ENCODE data around the gene PPP2R5E.
"Not testable (repeated sequence)": the region's sequence is repeated elsewhere in the genome, so short reads cannot be mapped to it uniquely, and the experiment has no call there.

The PPP2R5E gene

GRCh38 chr14:63371613-63372012 is 171.6 kb downstream of the PPP2R5E start:
- not testable (repeated sequence) for DNase-seq (ENCODE audit: low read depth)

GRCh38 chr14:63371033-63371432 is 172.1 kb downstream of the PPP2R5E start:
- no peak for DNase-seq (ENCODE audit: low read depth)

DNA sequence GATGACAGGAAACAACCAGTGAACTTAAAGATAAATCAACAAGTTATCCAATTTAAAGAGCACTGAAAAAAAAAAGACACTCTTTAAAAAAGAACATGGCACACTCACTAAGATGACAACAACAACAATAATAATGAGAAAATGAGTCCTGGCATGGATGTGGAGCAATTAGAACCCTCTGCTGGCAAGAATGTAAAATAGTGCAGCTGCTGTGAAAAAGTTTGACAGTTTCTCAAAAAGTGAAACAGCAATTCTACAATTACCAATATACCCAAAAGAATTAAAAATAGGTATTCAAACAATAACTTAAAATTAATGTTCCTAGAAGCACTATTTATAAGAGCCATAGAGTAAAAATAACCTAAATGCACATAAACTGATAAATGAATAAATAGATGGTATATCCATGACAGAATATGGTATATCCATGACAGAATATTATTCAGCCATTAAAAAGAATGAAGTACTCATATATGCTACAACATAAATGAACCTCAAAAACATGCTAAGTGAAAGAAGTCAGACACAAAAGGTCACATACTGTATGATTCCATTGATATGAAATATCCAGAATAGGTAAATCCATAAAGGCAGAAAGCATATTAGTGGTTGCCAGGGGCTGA is 175.3 kb downstream of the PPP2R5E start:
- DNase-seq (ENCODE audit: low read depth), result no peak

GRCh38 chr14:63362389-63362819 is 180.8 kb downstream of the PPP2R5E start:
- no peak for DNase-seq (ENCODE audit: low read depth)

DNA sequence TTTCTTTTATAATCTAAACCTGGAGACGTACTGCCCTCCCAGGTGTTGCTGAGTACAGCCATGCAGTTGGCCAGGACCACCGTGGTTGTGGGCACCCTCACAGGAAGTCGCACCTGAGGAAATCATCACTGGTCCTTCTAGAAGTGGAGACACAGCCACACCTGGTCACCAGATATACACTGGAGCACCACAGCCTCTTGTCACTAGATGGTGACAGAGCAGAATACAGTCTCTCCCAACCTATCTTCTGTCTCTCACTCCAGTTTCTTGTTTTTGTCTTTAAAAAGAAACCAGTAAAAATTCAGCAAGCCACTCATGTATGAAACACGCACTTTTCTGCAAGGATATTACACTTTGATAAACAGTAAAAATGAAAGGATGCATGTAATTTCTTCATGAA is 181.4 kb downstream of the PPP2R5E start:
- no peak for DNase-seq (ENCODE audit: low read depth)

DNA sequence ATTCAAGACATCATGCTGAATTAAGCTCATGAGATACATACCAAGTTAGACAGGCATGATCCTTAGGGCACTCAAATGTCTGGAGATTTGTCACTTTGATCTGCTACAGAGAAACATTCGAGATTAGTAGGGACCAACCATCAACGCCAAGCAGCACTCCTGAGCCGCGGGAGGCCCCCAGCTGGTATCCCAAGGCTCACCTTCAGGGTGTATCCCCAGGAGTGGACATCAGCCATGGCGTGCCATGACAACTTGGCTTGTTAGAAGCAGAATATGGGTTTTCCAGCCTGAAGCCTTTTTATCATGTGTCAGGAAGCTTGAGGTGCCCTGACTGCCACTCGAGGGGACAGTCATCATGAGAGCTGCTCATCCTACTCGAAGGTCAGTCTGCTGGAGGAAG is 185.3 kb downstream of the PPP2R5E start:
- no peak for DNase-seq (ENCODE audit: low read depth)

GRCh38 chr14:63345826-63346225 is 197.4 kb downstream of the PPP2R5E start:
- DNase-seq (ENCODE audit: low read depth), result no peak

GRCh38 chr14:63344336-63344735 is 198.8 kb downstream of the PPP2R5E start:
- no peak for DNase-seq (ENCODE audit: low read depth)

DNA sequence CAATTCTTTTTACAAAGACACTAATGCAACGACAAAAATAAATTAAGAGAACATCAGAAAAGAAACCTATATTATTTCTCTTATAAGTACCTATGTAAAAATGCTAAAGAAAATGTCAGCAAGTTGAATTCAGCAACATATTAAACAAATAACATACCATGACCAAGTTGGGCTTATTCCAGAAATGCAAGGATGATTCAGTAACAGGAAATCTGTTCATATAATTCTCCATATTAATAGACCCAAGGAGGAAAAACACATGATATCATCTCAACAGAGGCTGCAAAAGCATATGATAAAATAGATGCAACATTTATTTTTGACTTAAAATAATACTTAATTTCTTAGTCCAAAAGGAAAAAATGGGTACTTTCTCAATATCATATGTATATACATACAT is 199.3 kb downstream of the PPP2R5E start:
- peak; percentile 33 for DNase-seq (ENCODE audit: low read depth)

DNA sequence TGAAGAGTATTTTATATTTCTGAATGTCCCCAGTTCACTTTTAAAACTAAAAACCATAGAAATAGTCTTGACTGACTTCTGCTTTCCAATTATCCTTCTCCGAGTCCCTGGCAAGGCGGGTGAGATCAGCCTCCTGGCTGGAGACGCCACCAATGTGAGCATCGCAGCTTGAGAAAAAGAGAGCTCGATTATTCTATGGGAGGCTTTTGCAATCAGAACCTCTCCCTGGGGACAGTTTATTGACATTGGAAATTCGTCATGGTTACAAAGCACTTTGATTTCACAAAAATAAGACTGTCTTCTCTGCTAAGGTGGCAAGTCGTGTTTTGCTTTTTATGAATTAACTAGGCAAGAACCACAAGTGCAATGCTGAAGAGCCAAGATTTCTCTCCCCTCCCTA is 200.8 kb downstream of the PPP2R5E start:
- DNase-seq (ENCODE audit: low read depth), result peak; percentile 9

- no peak for DNase-seq (ENCODE audit: low read depth)
These were observed 214.1 kb downstream of the PPP2R5E start for GRCh38 chr14:63328787-63329737.

GRCh38 chr14:63326840-63327239 is 216.3 kb downstream of the PPP2R5E start:
- DNase-seq (ENCODE audit: low read depth), result no peak

- no peak for DNase-seq (ENCODE audit: low read depth)
These were observed 220.1 kb downstream of the PPP2R5E start for GRCh38 chr14:63322897-63323573.

DNA sequence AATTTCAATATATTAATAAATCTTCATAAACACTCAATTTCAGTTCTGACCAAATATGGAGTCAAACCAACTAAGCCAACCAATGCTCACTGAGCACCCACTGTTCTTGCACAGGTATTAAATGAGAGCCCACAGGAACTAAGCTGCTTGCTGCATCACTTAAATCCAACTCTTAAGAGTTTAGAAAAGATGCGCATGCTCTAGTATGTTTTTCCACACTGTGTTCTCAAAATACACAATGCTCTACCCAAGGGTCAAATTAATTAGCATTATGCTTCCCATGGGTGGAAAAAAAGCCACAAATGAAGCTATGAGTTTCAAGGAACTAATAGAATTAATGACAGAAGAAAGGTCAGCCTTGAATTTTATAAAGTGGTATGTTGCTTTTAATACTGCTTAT is 220.7 kb downstream of the PPP2R5E start:
- DNase-seq (ENCODE audit: low read depth), result no peak

Measured in fibroblast of the conjunctiva (primary cell).